ENCODE results near the gene LSAMP.
"Not testable (repeated sequence)": the region's sequence is repeated elsewhere in the genome, so short reads cannot be mapped to it uniquely, and the experiment has no call there.

LSAMP gene

DNA sequence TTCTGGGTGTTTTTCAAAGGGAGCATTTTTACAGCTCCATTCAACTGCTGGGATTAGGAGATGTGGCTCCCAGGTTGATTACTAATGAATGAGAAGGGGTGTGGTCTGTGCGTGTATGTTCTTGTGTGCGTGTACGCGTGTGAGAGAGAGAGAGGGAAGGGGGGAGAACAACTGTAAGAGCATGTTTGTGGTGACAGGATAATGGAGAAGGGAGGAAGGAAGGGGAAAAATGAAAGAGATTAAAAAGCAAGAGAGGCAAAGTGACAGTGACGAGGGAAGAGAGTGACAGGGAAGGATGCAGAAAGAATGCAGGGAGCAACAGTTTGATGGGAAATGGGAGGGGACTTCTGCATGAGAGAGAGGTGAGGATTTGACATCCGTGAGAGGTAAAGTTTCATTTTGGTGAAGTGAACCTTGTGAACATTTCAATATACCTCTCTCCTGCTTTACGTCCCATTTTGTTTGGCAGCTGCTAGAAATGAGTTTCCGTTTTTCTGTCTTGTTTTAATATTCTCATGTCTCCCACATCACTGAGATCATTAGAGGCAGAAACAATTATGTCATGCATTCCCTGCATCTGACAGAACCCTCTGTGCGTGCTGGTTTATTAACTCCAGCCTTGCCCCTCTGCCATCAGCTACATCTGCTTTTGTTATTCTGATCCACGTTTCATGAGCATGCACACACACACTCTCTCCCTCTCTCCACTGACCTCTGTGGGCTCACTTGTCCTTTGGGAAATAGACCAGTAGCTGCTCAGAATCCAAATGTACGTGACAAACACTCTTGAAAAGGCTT is 660.3 kb downstream of the LSAMP start:
- DNase-seq: no peak

DNA sequence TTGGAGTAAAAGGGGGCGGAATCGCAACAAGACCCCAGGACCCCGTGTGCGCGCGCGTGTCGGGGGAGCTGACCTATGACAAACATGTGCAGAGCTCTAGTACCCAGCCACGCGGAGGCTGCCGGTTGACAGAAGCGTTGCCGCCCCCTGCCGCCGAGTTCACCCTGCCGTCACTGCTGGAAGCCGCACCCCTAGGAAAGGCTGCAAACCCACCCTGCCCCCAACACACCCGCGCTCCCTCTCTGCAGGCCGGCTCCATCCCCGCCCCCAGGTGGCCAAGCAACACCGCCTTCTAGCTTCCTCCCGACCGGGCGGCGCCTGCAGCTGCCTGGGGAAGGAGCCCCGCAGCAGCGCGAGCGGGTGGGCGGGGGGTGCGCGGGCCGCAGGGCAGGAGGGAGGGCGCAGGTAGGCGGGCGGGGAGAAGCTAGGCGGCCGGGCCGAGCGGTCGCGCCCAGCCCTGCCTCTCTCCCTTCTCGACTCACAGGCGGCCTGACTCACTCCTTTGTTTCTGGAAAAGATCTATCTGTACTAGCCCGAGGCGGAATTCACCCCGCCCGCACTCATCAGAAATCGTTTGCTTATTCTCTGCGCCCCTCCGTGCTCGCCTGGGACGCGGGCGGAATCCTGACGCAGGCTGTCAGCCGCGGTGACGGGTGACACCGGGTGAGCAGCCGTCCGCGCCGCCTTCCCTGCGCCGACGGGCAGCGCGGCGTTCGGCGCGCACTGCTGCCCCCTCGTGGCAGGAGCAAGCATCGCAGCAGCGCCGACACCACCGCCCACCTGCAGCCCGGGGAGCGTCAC is 661.1 kb downstream of the LSAMP start:
- DNase-seq: peak; percentile 91

DNA sequence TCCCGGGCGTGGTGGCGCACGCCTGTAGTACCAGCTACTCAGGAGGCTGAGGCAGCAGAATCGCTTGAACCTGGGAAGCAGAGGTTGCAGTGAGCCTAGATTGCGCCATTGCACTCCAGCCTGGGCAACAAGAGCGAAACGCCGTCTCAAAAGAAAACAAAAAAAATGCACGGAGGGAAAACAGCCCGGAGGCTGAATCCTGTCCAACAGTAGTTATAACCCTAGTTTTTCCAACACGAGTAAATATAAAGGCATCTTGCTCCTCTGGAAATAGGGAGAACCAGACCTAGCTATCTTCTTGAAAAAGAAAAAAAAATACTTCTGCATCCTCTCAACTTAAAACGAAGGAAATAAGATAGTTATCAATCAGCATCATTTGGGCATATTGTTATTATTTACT is 661.9 kb downstream of the LSAMP start:
- DNase-seq: not testable (repeated sequence)

DNA sequence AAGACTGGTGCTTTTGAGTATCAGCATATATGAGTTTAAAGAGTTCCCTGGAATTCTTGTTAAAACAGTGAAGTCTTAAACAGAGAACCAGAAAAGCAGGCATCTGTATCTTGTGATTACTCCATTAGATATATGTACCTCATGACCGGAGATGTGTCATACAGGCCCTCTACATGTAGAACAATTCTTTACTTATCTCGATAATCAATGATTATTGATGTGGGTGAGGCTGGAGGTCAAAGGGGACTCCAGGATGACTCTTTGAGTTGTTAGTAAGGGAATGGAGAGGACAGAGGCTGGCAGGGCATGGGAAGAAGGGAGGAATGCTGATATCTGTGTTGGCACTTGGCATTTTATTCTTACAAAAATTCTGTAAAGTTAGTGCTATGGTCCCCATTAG is 666.3 kb downstream of the LSAMP start:
- DNase-seq: no peak

DNA sequence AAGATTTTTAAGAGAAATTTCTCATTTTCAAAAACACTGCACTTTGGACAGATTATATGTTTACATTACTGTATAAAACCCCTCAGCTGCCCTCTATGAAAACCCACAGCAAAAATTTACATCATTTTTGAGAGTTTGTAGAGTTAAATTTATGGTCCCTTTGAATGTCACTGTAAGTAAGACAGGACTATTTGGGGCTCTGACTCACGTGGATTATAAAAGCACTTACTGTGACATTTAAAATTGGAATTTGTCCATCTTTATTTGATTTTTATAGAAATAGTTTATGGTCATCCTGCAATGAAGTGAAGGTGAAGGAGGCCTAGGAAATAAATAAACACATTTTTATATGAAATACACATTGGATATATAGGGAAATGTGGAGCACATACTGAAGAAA is 672.3 kb downstream of the LSAMP start:
- DNase-seq: no peak

DNA sequence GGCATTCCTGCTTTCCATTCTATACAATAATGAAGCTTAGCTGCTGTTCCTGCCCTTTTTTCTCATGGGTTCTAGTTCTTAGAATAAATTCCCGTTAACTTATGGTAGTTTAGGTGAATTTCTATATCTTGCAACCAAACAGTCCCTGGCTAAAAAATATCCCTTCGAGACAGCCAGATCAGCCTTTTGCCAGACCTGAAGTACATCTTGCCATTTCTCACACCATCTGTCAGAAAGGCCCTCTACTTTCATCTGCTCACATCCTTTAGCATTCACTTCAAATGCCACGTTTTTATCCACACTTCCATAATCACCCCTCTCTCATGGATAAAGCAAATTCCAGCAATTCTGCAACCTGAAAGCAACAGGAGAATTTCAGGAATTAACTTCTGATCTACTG is 676.6 kb downstream of the LSAMP start:
- no peak for DNase-seq

DNA sequence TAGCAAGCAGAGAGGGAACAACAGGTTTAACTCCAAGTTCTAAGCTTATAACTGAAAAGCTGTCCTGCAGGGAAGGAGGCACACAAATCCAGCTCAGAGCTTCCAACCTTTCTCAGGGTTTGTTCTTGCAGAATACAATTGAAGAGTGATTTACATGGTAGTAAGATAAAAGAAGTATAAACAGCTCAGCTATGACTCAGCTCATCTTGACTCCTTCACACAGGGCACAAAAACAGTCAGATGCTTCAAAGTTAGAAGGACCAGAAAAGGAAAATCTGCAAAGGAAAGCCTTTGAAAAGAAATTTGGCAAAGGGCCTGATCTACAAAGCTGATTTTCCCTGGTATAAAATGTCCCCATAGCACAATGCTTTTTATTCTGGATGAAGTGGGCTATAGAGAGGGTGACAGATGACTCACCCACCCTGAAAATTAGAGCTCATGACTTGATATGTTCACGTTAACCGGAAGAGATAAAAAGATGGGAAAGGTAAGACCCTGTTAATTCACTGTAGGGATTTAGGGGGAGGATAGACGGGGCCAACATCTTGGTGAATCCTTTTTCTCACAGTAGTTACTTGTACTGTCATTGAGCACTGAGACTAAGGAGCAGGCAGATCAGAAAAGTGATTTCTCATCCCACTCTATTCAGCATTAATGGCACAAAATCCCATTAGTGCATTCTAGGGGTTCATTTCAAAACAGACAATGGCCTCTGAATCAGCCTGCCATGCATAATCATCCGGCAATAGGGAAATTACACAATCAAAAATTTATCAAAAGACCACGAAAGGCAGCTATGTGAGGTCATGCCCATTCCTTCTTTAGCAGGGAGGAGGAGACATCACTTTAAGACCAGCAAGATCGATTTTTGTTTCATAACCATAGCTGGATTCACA is 678.5 kb downstream of the LSAMP start:
- DNase-seq: no peak

DNA sequence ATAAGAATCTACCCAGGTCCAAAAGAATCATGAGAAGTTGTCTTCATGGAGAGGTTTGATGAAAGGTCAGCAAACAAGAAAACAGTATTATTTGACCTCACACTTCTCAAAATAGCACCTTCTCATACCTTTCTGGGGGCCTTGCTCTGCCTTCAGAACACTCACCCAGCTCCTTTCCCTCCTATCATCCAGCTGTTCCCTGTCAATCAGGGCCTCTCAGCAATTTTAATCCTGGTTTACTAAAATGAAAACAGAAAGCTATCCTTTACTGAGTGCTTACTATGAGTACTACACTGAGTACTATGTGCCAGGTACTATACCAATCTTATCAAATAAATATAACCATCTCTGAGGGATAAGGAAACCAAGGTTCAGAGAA is 683.4 kb downstream of the LSAMP start:
- DNase-seq: no peak

DNA sequence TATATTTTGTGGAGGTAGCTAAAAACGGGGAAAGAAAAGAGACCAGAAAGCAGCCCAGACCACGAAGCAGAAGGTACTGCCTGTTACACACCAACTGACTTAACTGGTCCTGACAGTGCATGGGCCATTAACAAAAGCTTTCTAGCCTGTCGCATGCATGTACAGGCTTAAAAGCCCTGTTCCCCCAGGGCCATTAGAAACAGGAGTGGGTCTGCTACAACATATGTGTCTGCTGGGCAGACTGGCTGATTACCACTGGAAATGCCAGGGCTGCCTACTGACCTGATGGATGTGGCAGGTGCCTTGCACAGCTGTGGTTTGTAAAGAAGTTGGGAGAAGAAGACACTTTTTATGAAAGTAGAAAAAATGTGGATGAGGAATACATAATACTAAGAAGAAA is 684.6 kb downstream of the LSAMP start:
- DNase-seq: no peak

DNA sequence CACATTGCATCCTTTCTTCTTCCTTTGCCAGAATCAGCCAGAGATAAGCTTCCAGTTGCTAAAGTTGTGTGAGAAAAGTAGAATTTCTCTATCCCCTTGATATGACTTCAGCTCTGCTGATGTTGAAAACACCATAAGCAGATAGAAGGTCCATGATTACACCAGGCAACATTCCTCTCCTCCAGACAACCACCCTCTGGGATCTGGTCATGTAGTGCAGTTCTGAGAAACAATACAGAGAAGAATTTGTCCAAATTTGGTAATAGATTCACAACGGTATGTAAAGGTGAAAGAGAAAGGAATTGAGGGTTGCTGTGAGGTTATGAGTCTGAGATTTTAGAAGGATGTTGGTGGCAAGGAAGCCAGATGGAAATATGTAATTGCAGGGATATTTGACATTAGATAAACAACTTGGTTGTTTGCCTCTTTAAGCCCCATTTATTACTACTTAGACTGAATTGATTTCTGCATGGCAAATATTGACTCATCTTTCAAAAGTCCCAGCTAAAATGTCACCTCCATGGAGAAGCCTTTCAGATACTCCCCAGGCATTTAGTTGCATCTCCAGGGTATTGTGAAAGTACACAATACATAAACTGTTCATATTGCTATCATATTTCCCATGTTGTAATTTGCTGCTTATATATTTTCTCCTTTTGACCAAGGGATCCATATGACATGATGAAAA is 687.1 kb downstream of the LSAMP start:
- no peak for DNase-seq

DNA sequence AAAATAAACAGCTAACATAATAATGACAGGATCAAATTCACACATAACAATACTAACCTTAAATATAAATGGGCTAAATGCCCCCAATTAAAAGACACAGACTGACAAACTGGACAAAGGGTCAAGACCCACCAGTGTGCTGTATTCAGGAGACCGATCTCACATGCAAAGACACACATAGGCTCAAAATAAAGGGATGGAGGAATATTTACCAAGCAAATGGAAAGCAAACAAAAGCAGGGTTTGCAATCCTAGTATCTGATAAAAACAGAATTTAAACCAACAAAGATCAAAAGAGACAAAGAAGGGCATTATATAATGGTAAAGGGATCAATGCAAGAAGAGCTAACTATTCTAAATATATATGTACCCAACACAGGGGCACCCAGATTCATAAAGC is 692.3 kb downstream of the LSAMP start:
- DNase-seq: not testable (repeated sequence)
